Liver (tissue), 9 donors: ENCODE measurements around the gene ALDH1L1. TPM values are rescaled to one million over a fixed set of nuclear protein-coding genes. Genes with fewer than 3 reads are reported as not detected.

Experiments
- DNase-seq: peaks from one replicate; pipeline ENCODE4 v3.0.0-alpha.2; 2017; ENCODE audit warnings: low spot score
- H3K27ac ChIP-seq, 2 donors: one replicate each; pipeline ENCODE4 v1.7.0; 2013; ENCODE audit warnings: inconsistent platforms in 2 of 2, low read length in 2 of 2, control low read depth in 1 of 2, low read depth in 1 of 2, mild to moderate bottlenecking in 1 of 2
- H3K27me3 ChIP-seq, 4 donors: one replicate each; pipeline versions ENCODE4 v1.6.1 to v1.7.0; 2013; ENCODE audit warnings: low read length in 3 of 4, inconsistent platforms in 1 of 4, mild to moderate bottlenecking in 1 of 4, moderate library complexity in 1 of 4; ENCODE audit not compliant: control insufficient read depth in 4 of 4, insufficient read depth in 4 of 4
- H3K36me3 ChIP-seq, 4 donors: one replicate each; pipeline versions ENCODE4 v1.6.1 to v1.7.0; 2013; ENCODE audit warnings: low read length in 3 of 4, mild to moderate bottlenecking in 3 of 4, low read depth in 1 of 4, moderate library complexity in 1 of 4; ENCODE audit not compliant: control insufficient read depth in 4 of 4, insufficient read depth in 3 of 4
- H3K4me1 ChIP-seq, 4 donors: one replicate each; pipeline versions ENCODE4 v1.6.1 to v1.7.0; 2013; ENCODE audit warnings: low read length in 3 of 4, mild to moderate bottlenecking in 3 of 4, moderate library complexity in 1 of 4; ENCODE audit not compliant: control insufficient read depth in 4 of 4, insufficient read depth in 4 of 4
- H3K4me3 ChIP-seq, 3 donors: one replicate each; pipeline versions ENCODE4 v1.6.1 to v1.7.0; 2013; ENCODE audit warnings: low read length in 3 of 3, control low read depth in 1 of 3, low read depth in 1 of 3, mild to moderate bottlenecking in 1 of 3
- H3K9ac ChIP-seq, 2 donors: one replicate each; pipeline ENCODE4 v1.7.0; 2013; ENCODE audit warnings: low read length in 2 of 2, mild to moderate bottlenecking in 2 of 2, moderate library complexity in 2 of 2, control low read depth in 1 of 2, low read depth in 1 of 2
- H3K9me3 ChIP-seq, 4 donors: one replicate each; pipeline versions ENCODE4 v1.6.1 to v1.7.0; 2013; ENCODE audit warnings: low read length in 3 of 4; ENCODE audit not compliant: control insufficient read depth in 4 of 4
- EGR1 ChIP-seq, 2 donors: IDR thresholded peaks; 2 replicates each; pipeline ENCODE4 v1.6.1; 2016 to 2018; ENCODE audit warnings: antibody characterized with exemption in 2 of 2, low read depth in 2 of 2
- FOXA1 ChIP-seq: IDR thresholded peaks from 2 replicates; pipeline ENCODE4 v1.6.1; 2016; ENCODE audit warnings: antibody characterized with exemption
- FOXA2 ChIP-seq: IDR thresholded peaks from 2 replicates; pipeline ENCODE4 v1.6.1; 2016; ENCODE audit warnings: antibody characterized with exemption
- GABPA ChIP-seq, 2 donors: IDR thresholded peaks in 1 of 2; conservative IDR thresholded peaks in 1 of 2; 2 replicates each; pipeline ENCODE4 v1.6.1; 2016; ENCODE audit warnings: antibody characterized with exemption in 2 of 2, mild to moderate bottlenecking in 1 of 2, moderate library complexity in 1 of 2
- HNF4A ChIP-seq, 2 donors: conservative IDR thresholded peaks; 2 replicates each; pipeline ENCODE4 v1.6.1; 2016; ENCODE audit warnings: antibody characterized with exemption in 2 of 2, mild to moderate bottlenecking in 2 of 2
- HNF4G ChIP-seq: IDR thresholded peaks from 2 replicates; pipeline ENCODE4 v1.6.1; 2016; ENCODE audit warnings: antibody characterized with exemption
- JUND ChIP-seq, 2 donors: IDR thresholded peaks; 2 replicates each; pipeline ENCODE4 v1.6.1; 2016; ENCODE audit warnings: antibody characterized with exemption in 2 of 2
- NR2F2 ChIP-seq: IDR thresholded peaks from 2 replicates; pipeline ENCODE4 v1.6.1; 2016; ENCODE audit warnings: antibody characterized with exemption
- RAD21 ChIP-seq, 2 donors: IDR thresholded peaks; 2 replicates each; pipeline ENCODE4 v1.6.1; 2016; ENCODE audit warnings: antibody characterized with exemption in 2 of 2, mild to moderate bottlenecking in 2 of 2
- SP1 ChIP-seq: IDR thresholded peaks from 2 replicates; pipeline ENCODE4 v1.6.1; 2018; ENCODE audit warnings: antibody characterized with exemption, mild to moderate bottlenecking
- YY1 ChIP-seq: IDR thresholded peaks from 2 replicates; pipeline ENCODE4 v1.6.1; 2016; ENCODE audit warnings: antibody characterized with exemption, mild to moderate bottlenecking
- WGBS: extraction: QIAGEN DNeasy Blood & Tissue Kit; methylation state at CpG from one replicate; pipeline ENCODE4 v1.1.7; 2013; 5-methylcytosine and 5-hydroxymethylcytosine counted together
- polyA plus RNA-seq, 2 donors: library from polyadenylated mRNA; stranded (reverse) in 1 of 2; unstranded in 1 of 2; fragments of 200-250 nt in 1 of 2; fragments of >200 nt in 1 of 2; fragmentation: Nextera tagmentation in 1 of 2; extraction: Ambion mirVana in 1 of 2; gene quantifications; one replicate each; pipeline versions ENCODE4 v1.2.1 to v1.2.3, GENCODE V29; 2013 to 2015
- total RNA-seq, 2 donors: library from RNA; depleted of rRNA; stranded (reverse); fragments of >200 nt; gene quantifications; one replicate each; pipeline ENCODE4 v1.2.3, GENCODE V29; 2014
- TF ChIP-seq, protein P1 (sequence below): IDR thresholded peaks from 2 replicates; pipeline ENCODE4 v1.6.1; 2016; ENCODE audit warnings: antibody characterized with exemption
- TF ChIP-seq, protein P2 (sequence below): IDR thresholded peaks from 2 replicates; pipeline ENCODE4 v1.6.1; 2016; ENCODE audit warnings: antibody characterized with exemption
- TF ChIP-seq, protein P3 (sequence below): fragments of 150-350 bp; IDR thresholded peaks from 2 replicates; pipeline ENCODE4 v1.5.1; 2017; ENCODE audit warnings: improper control_type of control experiment, low read depth, low read length; ENCODE audit not compliant: missing input control
- TF ChIP-seq, protein P4 (sequence below): IDR thresholded peaks from 2 replicates; pipeline ENCODE4 v1.6.1; 2016; ENCODE audit warnings: antibody characterized with exemption
- donor health status: healthy.
- donor health status: healthy.
- donor health status: healthy.
- donor health status: healthy.
- donor health status: healthy.

ALDH1L1 gene
- total and polyA plus RNA-seq, 4 donors: 46.7 to 234 (median 147) TPM

DNA sequence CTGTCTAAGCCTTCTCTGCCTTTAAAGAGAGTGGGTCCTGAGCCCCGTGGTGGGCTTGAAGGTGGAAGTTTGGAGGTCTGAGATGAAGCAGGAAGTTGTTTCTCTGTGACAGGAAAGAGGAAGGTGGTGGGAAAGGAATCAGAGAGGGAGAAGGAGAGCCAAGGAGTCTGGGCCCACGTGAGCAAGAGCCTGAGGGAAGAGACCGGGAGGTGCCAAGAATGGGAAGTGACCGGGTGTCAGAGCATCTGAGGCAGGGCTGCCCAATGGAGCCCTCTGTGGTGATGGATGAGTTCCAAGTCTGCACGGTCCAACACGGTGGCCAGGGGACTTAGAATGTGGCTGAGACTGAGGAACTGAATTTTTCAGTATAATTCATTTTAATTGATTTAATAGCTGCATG, 24.6 kb downstream of the ALDH1L1 start:
- no peaks in the 10 kb centered on the region for H3K9me3 ChIP-seq
- no peak overlapping the region for H3K4me3 ChIP-seq
- 69% methylated on average over 6 of the region's 6 CpGs for WGBS
- peaks cover 31 to 93% (median 69%) of the 10 kb centered on the region in 4 donors for H3K36me3 ChIP-seq
- TF ChIP-seq EGR1 (IDR thresholded peaks at IDR 0.05; ENCODE audit: low read depth in 2 of 2) (no peak), HNF4G (no peak), FOXA2 (no peak), SP1 (no peak), HNF4A (conservative IDR thresholded peaks at IDR 0.05) (no peak), JUND (IDR thresholded peaks at IDR 0.05) (no peak)
- TF ChIP-seq, protein P1, sequence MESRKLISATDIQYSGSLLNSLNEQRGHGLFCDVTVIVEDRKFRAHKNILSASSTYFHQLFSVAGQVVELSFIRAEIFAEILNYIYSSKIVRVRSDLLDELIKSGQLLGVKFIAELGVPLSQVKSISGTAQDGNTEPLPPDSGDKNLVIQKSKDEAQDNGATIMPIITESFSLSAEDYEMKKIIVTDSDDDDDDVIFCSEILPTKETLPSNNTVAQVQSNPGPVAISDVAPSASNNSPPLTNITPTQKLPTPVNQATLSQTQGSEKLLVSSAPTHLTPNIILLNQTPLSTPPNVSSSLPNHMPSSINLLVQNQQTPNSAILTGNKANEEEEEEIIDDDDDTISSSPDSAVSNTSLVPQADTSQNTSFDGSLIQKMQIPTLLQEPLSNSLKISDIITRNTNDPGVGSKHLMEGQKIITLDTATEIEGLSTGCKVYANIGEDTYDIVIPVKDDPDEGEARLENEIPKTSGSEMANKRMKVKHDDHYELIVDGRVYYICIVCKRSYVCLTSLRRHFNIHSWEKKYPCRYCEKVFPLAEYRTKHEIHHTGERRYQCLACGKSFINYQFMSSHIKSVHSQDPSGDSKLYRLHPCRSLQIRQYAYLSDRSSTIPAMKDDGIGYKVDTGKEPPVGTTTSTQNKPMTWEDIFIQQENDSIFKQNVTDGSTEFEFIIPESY: no peak
- TF ChIP-seq, protein P2, sequence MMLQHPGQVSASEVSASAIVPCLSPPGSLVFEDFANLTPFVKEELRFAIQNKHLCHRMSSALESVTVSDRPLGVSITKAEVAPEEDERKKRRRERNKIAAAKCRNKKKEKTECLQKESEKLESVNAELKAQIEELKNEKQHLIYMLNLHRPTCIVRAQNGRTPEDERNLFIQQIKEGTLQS: no peak
- TF ChIP-seq, protein P3, sequence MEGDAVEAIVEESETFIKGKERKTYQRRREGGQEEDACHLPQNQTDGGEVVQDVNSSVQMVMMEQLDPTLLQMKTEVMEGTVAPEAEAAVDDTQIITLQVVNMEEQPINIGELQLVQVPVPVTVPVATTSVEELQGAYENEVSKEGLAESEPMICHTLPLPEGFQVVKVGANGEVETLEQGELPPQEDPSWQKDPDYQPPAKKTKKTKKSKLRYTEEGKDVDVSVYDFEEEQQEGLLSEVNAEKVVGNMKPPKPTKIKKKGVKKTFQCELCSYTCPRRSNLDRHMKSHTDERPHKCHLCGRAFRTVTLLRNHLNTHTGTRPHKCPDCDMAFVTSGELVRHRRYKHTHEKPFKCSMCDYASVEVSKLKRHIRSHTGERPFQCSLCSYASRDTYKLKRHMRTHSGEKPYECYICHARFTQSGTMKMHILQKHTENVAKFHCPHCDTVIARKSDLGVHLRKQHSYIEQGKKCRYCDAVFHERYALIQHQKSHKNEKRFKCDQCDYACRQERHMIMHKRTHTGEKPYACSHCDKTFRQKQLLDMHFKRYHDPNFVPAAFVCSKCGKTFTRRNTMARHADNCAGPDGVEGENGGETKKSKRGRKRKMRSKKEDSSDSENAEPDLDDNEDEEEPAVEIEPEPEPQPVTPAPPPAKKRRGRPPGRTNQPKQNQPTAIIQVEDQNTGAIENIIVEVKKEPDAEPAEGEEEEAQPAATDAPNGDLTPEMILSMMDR: no peak
- H3K27ac ChIP-seq: no peak overlapping the region
- no peaks in the 10 kb centered on the region for H3K4me1 ChIP-seq
- no peaks in the 10 kb centered on the region for H3K27me3 ChIP-seq
- peak; percentile 22 for DNase-seq
- H3K9ac ChIP-seq: no peak overlapping the region

DNA sequence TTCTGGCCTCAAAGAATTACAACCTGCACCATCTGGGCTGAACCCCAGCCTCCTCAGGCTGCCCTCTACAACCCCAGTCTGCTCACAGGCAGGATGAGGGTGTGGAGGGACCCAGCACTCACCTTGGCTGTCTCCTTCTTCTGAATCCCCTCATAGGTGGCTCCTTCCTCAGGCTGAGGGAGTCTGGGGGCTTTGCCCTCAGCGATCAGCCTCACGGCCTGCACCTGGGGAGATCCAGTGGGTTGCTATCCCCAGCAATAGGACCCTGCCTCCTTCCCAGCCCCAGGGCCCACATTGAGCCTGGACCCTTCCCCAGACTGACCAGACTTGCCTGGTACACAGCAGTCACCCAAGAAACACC, 25.1 kb downstream of the ALDH1L1 start:
- no peaks in the 10 kb centered on the region for H3K27me3 ChIP-seq
- H3K27ac ChIP-seq: no peak overlapping the region
- no peaks in the 10 kb centered on the region for H3K4me1 ChIP-seq
- no peak for DNase-seq
- no peak overlapping the region for H3K4me3 ChIP-seq
- WGBS: 95% methylated on average over 2 of the region's 2 CpGs
- H3K36me3 ChIP-seq: peaks cover 31 to 94% (median 66%) of the 10 kb centered on the region in 4 donors
- TF ChIP-seq, protein P4, sequence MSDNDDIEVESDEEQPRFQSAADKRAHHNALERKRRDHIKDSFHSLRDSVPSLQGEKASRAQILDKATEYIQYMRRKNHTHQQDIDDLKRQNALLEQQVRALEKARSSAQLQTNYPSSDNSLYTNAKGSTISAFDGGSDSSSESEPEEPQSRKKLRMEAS: no peak
- TF ChIP-seq FOXA1 (no peak), RAD21 (IDR thresholded peaks at IDR 0.05) (no peak), HNF4A (conservative IDR thresholded peaks at IDR 0.05) (no peak), JUND (IDR thresholded peaks at IDR 0.05) (no peak), NR2F2 (no peak), GABPA (IDR thresholded peaks at IDR 0.05 in 1 of 2, conservative IDR thresholded peaks at IDR 0.05 in 1 of 2) (no peak), HNF4G (no peak), YY1 (no peak), EGR1 (IDR thresholded peaks at IDR 0.05; ENCODE audit: low read depth in 2 of 2) (no peak), FOXA2 (no peak), SP1 (no peak)
- TF ChIP-seq, protein P1: no peak
- no peak overlapping the region for H3K9ac ChIP-seq
- no peaks in the 10 kb centered on the region for H3K9me3 ChIP-seq
